ENCODE data around the gene ACOT8.

GRCh38 chr20:45835329-45835765, 21.8 kb downstream of the ACOT8 start:
- TF ChIP-seq CTCF (IDR thresholded peaks at IDR 0.05; ENCODE audit: low read length) (no peak), EZH2phosphoT487 (IDR thresholded peaks at IDR 0.05; ENCODE audit: low read length) (no peak)

Data from MM.1S (cell line).